Measurements from ENCODE around the gene CRACR2A.

The CRACR2A gene

GRCh38 chr12:3679831-3680230 is 73.1 kb downstream of the CRACR2A start:
- DNase-seq: no peak

DNA sequence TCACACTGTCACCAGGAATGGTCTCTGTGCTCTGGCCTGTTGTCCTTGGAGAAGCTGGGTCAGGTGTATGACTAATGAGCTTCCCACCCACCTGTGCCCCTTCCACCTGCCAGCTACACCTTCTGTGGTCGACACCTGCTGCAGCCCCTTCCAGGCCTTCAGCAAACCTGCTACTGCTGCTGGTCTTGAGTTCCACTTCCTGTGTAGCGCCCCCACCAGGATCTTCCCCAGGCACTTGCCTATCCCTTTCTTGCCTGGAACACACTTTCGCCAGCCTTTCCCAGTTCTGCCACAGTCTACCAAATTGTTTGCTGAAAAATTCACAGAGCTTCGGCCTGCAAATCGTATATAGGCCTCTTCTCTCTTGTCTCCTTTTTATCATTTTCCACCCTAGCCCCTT is 75.3 kb downstream of the CRACR2A start:
- no peak for DNase-seq

DNA sequence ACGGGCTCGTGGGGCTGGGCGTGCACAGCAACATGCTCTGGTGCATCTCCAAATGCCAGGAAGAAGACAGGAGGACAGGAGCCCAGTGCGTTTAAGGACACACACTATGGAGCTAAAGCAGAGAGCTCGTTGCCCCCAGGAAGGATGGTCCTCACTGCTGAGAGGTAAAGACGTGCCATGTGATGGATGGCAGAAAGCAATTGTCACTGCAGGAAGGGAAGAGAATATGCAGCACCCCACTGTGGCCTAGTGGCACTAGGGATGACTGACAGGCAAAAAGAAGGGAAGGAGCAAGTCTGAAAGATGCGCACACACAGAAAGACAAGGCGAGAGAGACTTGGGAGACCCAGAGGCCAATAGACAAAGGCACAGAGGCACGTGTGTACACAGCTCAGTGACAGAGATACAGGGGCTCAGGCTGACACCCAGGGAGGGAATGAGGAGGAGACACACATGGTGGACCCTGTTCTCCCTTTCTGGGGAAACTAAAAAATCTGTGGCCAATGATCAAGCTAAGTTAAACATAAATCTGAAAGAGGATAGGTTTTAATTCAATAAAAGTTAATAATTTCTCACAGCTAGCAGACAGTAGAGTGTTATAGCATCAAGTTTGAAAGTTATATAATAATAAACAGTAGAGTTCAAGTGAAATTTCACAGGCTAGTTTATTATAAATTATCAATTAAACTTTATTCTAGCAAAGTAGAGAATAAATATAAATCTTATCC is 78.8 kb downstream of the CRACR2A start:
- DNase-seq: no peak

GRCh38 chr12:3672113-3672509 is 80.8 kb downstream of the CRACR2A start:
- DNase-seq: no peak

DNA sequence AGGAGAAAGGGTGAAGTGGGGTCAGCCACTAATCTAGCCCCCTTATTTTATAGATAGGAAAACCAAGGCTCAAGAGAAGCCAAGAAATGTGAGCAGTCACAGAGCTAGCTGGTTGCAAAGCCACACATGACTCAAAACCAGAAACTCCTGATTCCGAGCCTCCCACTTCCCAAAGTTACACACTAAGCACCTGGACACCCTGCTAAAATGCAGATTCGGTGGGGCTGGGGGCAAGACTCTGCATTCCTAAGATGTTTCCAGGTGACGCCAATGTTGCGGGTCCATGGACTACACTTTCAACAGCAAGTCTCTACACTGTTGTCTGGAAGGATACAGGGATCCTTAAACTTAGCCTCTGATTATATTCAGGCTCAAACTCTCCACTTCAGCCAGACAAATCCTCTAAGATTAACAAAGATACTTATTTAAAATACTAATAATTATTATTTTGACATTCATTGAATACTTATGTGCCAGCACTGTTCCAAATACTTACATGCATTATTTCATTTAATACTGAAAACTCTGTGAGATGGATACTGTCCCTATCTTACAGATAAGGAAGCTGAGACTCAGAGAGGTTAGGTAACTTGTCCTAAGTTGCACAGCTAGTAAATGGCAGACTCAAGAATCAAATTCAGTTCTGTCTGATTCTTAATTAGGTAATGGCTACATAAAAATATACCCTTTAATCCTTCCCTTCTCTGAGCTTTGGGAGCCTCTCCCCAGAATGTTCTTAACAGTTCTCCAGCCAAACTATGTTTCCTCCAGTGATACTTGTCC is 81.4 kb downstream of the CRACR2A start:
- DNase-seq: no peak

DNA sequence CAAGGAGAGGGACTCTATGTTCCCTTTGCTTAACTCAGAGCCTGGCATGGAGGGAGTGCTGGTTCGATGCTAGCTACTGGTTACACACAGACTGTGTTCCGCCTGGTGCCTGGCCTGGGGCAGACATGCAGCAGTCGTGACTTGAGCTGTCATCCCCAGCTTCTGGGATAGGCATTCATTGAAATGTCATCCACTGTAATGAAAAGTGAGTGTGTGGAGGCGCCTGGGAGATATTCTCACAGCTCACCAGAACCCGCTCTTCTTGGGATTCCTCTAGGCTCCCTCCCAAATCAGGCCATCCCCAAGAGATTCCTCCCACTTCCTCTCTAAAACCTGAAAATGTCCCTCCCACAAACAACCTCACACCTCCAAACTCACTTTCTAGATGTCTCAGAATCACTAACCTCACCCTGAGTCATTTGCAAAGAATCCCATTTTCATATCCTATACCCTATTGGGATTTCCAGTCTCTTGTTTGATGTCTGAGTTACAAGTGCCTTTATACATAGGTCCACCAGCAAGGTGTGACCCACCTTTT is 82.8 kb downstream of the CRACR2A start:
- no peak for DNase-seq

GRCh38 chr12:3669594-3669993 is 83.3 kb downstream of the CRACR2A start:
- DNase-seq: no peak

DNA sequence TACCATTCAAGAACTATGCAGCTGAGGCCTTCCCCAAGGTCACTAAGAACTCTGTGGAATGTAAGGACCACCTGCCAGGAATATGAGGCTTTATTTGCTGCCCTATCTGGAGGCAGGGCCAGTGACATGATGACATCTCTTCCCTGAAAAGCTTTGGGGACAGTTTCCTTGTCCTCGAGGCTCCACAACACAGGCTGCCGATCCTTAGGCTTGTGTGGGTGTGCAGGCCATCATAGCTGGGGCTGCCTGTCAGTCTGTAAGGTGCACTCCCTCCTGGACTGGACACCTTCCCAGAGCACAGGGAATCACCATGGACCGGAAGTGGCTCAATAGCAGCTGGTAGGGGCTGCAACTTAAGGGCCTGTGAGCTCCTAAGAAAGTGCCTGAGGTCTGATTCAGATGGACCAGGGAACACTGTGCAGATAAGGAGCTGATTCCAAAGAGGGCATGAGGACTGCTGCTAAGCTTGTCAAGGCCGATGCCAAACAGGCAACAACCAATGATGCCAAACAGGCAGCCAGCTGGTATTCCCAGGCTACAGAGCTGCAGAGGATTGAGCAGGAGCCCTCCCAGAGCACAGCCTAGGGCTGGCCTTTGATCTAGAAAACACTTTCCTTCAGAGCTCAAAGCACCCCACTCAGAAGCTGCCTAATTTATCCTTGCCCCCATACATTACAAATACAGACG is 84.3 kb downstream of the CRACR2A start:
- DNase-seq: no peak

GRCh38 chr12:3667485-3667884 is 85.4 kb downstream of the CRACR2A start:
- no peak for DNase-seq

DNA sequence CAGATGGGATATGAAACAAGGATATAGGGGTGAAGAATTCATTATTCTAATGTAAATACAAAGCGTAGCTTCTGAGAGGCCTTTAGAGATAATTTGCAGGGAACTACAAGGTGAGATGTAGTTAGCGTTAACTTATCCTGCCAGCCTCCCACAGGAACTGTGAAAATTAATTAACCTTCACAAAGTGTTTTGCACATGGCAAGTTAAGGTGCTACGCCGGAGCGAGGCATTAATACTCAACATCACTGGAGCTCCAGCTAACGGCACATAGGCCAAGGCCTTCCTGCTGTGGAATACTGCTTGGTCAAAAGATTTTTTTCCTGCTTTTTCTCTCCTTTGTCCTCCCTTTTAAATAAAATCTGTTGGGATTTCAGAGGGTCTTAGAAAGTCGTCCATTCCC is 86.5 kb downstream of the CRACR2A start:
- DNase-seq: no peak

GRCh38 chr12:3662521-3662921 is 90.4 kb downstream of the CRACR2A start:
- DNase-seq: no peak

GRCh38 chr12:3661028-3661427 is 91.9 kb downstream of the CRACR2A start:
- DNase-seq: peak; percentile 65

DNA sequence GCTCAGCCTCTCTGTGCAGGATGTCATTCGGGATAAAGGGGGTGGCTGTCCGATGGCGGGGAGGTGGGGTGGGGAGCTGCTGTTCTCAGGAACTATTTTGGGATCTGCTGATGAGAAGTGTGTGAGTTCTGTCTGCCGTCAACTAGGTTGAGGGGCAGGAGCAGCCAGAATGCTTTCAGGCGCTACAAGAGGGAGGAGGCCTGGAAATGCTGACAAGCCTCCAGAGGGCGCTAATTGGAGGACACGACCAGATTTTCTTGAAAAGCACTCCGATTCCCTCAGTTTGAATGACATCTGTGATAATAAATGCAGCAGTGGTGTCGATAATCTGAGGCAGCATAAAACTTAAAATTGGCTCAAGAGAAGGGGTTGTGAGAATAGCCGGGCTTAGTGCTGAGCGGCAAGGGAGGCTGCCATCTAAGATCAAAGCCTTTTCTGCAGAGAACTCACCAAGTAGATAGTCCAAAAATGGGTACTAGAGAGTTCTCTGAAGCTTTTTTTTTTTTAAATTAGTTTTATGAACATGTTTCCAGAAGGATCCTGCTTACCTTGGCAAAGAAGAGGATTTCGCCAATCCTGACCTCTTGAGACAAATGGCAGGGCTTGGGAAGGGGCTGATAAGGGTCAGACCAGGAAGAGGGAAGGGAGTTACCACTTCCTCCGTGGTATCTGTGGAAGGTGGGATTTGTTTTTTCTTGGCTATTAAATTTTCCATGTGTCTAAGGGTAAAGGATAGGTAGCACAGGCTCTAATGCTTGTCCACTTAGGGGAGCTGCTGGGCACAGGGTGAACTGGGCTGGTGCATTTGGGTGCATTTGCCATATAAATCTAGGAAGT is 94.4 kb downstream of the CRACR2A start:
- DNase-seq: peak; percentile 6

DNA sequence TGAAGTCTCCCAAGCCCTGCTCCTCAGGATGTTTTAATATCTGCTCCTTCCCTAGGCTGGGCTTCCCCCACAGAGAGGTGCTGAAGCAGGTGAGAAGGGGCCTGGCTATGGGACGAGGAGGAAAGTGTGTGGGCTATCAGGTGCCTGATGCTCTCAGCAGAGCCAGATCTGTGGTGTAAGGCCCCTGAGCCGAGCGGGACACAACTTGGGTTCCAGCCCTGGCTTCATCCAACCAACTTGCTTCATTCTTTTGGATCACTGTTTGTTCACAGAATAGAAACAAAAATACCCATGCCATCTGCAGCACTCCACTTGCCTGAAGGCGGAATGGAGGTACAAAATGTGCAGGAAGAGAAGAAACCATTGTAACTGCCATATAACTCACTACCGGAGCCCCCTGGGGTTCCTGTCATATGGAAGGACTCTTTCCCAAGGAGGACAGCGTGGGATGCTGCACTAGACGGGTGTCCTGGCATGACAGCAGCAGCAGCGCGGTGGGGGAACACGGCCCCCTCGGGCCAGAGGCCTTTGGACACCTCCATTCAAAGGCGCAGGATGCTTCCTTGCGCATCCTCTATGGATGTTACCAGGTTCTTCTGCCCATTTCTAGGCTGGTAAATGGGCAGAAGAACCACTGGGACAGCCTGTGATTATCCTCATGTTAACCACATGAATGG is 95.8 kb downstream of the CRACR2A start:
- DNase-seq: no peak

DNA sequence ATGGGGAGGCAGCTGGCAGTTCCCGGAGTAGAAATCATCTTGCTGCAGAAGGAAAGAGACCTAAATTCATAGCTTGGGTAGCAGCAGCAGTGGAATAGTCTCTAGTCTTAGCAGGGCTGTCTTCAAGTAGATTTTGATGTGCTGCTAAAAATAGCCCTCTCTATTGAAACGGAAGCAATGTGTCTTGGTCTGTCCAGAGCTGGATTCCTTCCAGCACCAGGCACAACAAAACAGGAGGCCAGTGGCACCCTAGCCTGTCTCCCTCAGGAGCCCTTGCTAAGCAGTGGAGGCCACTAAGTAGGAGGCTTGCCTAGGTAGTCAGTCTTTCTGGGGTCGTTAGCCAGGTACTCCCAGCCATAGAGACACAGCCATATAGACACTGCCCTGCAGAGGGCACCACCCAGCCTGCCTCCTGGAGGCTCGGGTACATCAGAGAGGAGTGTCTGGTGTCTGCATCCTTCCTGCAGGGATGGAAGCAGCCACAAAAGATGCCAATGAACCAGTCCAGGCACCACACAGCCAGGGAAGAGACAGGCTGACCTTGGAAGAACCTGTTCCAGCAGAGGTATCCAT is 97.5 kb downstream of the CRACR2A start:
- DNase-seq: peak; percentile 44

- DNase-seq: no peak
Observed at GRCh38 chr12:3651585-3652424, 101.1 kb downstream of the CRACR2A start.

DNA sequence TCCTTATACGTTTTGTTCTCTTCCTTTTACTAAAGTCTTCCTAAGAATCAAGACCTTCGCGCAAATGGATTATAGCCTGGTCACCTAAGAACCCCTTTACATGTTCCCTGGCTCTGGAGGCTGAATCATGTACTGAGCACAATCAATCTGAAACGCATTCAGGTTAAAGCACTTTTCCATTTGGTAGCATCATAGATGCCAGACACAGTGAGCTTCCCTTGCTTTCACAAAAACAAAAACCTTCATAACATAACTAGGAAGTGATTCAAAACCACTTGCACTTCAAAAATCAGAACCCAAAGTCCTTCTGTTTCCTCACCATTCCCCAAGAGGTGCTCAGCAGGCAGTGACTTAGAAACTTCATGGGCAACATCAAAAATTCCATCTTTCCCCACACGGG is 105.4 kb downstream of the CRACR2A start:
- DNase-seq: no peak

DNA sequence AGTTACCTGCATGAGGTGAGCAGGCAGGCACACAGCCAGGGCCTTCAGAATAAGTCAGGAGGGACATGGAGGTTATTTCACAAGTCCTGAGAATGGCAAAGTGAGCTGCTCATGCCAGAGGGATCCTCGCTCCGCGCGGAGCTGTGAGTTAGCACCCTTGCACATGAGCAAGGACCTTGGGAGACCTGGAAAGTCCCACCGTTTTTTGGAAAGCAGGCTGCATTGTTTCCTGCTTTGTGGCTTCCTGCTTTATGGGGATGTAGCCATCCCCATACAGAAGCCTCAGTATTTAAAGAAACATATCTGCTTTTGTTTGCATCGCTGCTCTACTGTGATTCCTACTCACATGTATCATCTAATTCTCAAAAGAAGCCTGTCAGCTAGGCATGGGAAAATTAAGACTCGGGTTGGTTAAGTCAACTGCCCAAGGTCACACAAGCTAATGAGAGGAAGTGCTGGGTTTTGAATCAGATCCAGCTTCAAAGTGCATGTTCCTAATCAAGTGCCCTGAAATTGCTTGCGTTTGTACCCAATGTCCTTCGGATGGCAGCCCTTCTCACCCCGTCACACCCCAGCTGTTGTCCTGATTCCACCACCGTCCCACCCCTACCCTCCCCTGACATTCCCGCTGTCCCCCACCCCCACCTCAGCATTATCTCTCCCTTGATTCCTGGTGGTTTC is 106.2 kb downstream of the CRACR2A start:
- no peak for DNase-seq

GRCh38 chr12:3645091-3645490 is 107.8 kb downstream of the CRACR2A start:
- no peak for DNase-seq

DNA sequence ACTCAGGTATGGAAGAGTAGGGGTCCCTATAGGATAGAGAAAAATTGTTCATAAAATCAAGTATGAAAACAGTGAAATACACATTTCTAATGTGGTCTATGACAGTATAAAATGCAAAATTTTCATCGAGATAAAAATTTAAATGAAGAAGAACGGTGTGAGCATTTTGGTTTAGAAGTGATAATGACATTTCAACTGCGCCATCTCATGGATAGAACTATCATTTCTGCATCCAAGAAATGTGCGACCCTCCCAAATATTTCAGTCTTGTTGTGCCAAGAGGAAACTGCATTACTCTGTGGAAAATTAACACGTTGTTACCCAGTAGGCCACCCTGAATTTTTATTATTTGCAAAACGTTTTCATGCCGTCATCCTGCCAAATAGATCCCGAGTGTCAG is 108.8 kb downstream of the CRACR2A start:
- no peak for DNase-seq
